GM23248 (cell line): ENCODE data around the gene ZNF112. TPM values are rescaled to one million over a fixed set of nuclear protein-coding genes. Genes with fewer than 3 reads are reported as not detected.
"Not testable (repeated sequence)": the region's sequence is repeated elsewhere in the genome, so short reads cannot be mapped to it uniquely, and the experiment has no call there.

Experiments
- DNase-seq: peaks from one replicate; pipeline ENCODE4 v3.0.0-alpha.2; 2015
- H2AFZ ChIP-seq: fragments of 200-600 bp; sonication (generic); 2 replicates; pipeline ENCODE4 v1.6.1; 2016; ENCODE audit warnings: antibody characterized with exemption
- H3F3A ChIP-seq: fragments of 200-600 bp; sonication (generic); 2 replicates; pipeline ENCODE4 v1.6.1; 2016; ENCODE audit warnings: mild to moderate bottlenecking, antibody characterized with exemption, mixed run types; ENCODE audit not compliant: insufficient read depth
- H3K27ac ChIP-seq: fragments of 200-600 bp; sonication (generic); 2 replicates; pipeline ENCODE4 v1.5.1; 2016; ENCODE audit warnings: mild to moderate bottlenecking
- H3K27me3 ChIP-seq: fragments of 200-600 bp; sonication (generic); replicated peaks from 2 replicates; pipeline ENCODE4 v1.6.1; 2016; ENCODE audit warnings: mild to moderate bottlenecking; ENCODE audit not compliant: insufficient read depth
- H3K36me3 ChIP-seq: fragments of 200-600 bp; sonication (generic); 2 replicates; pipeline ENCODE4 v1.6.1; 2016; ENCODE audit warnings: low read depth, mild to moderate bottlenecking
- H3K4me1 ChIP-seq: fragments of 200-600 bp; sonication (generic); 2 replicates; pipeline ENCODE4 v1.6.1; 2016; ENCODE audit warnings: mild to moderate bottlenecking; ENCODE audit not compliant: insufficient read depth
- H3K4me2 ChIP-seq: fragments of 200-600 bp; sonication (generic); one replicate; pipeline ENCODE4 v1.6.1; 2016; ENCODE audit warnings: mild to moderate bottlenecking; ENCODE audit not compliant: unreplicated experiment
- H3K4me3 ChIP-seq: fragments of 200-600 bp; sonication (generic); 2 replicates; pipeline ENCODE4 v1.5.1; 2016; ENCODE audit warnings: mild to moderate bottlenecking
- H3K79me2 ChIP-seq: fragments of 200-600 bp; sonication (generic); 2 replicates; pipeline ENCODE4 v1.6.1; 2016; ENCODE audit warnings: mild to moderate bottlenecking; ENCODE audit not compliant: insufficient read depth
- H3K9ac ChIP-seq: fragments of 200-600 bp; sonication (generic); 2 replicates; pipeline ENCODE4 v1.6.1; 2016; ENCODE audit warnings: mild to moderate bottlenecking
- H3K9me2 ChIP-seq: fragments of 200-600 bp; sonication (generic); 2 replicates; pipeline ENCODE4 v1.6.1; 2016; ENCODE audit warnings: mixed run types, mild to moderate bottlenecking, moderate library complexity; ENCODE audit not compliant: insufficient read depth
- H3K9me3 ChIP-seq: fragments of 200-600 bp; sonication (generic); one replicate; pipeline ENCODE4 v1.6.1; 2017; ENCODE audit warnings: low read depth
- H4K20me1 ChIP-seq: fragments of 200-600 bp; sonication (generic); 2 replicates; pipeline ENCODE4 v1.6.0; 2016; ENCODE audit not compliant: insufficient read depth
- EZH2 ChIP-seq: fragments of 200-600 bp; sonication (generic); IDR thresholded peaks from 2 replicates; pipeline ENCODE4 v1.6.1; 2018; ENCODE audit warnings: antibody characterized with exemption, mild to moderate bottlenecking; ENCODE audit not compliant: insufficient read depth, poor library complexity, severe bottlenecking
- EZH2phosphoT487 ChIP-seq: fragments of 200-600 bp; sonication (generic); IDR thresholded peaks from 2 replicates; pipeline ENCODE4 v1.6.1; 2018; ENCODE audit warnings: antibody characterized with exemption, moderate library complexity, mild to moderate bottlenecking, low read depth; ENCODE audit not compliant: insufficient read depth
- WGBS, 2 experiments: methylation state at CpG; one replicate each; pipeline ENCODE4 v1.1.6; 2015 to 2017; ENCODE audit warnings: low lambda C conversion rate in 2 of 2, low coverage in 1 of 2; ENCODE audit errors: missing lambda C conversion rate in 2 of 2; 5-methylcytosine and 5-hydroxymethylcytosine counted together
- in situ Hi-C: fragments of 300-500 bp; cut with MboI; formaldehyde crosslinking; loops from 2 replicates; pipeline ENCODE4 v1.15.0; 2020
- polyA plus RNA-seq: library from polyadenylated mRNA; unstranded; fragments of >200 nt; fragmentation: Nextera tagmentation; extraction: Ambion mirVana; gene quantifications from 2 replicates; pipeline ENCODE4 v1.2.1, GENCODE V29; 2016
- total RNA-seq: library from RNA; depleted of rRNA; stranded (reverse); fragments of >200 nt; shearing (Covaris generic); gene quantifications from 2 replicates; pipeline ENCODE4 v1.2.3, GENCODE V29; 2014; rRNA removed

The ZNF112 gene
- total RNA-seq: 5.6 and 5.7 TPM in 2 replicates
- polyA plus RNA-seq: 4.2 and 5.6 TPM in 2 replicates

DNA sequence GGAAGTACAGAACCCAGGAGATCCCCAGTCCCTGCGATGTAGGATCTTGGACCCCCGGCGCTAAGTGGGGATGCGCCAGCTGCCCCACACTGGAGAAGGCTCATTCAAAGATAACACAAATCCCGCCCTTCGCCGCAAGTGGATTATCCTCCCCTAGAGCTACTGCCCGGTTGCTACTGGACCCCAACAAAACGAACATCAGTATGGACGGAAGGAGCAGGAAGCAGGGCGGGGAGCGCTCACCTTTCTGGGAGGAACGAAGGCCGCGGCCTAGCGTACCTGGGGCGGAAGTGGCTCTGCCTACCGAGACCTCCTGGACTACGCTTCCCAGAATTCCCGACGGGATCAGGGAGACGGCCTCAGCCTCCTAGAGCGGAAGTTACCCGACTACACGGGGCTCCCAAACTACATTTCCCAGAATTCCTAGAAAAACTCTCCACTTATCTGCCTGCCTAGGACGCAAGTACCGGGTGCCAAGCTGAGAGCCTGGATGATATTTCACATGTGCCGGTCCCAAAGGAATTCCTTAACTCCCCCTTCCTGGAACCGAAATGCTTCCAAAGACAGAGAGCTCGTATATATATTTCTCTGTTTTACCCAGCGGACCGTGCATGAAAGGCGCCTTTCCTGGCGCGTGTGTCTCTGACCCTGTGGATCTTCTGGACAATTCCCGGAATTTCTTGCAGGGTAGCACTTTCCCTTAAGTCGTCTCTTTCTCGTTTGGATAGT lies at the start of gene ZNF112:
ZNF112 (minus strand) TSS at position 298 of the 729 bp plus-strand sequence. CDS start 16,141 bp downstream, outside the sequence.
- peak; percentile 91 for DNase-seq
- 1 to 2% methylated on average over 36 to 38 of the region's 38 CpGs for WGBS, 2 experiments
- Histone ChIP-seq H3K4me2 (peak within 1 kb of the TSS; percentile 90), H3K4me3 (peak within 1 kb of the TSS; percentile 88), H3K9me2 (no peaks in the 10 kb centered on the region), H3K9me3 (no peaks in the 10 kb centered on the region), H3K9ac (peak within 1 kb of the TSS; percentile 87), H3K79me2 (peaks cover 48% of the 10 kb centered on the region), H3K36me3 (no peaks in the 10 kb centered on the region), H4K20me1 (no peaks in the 10 kb centered on the region), H3K27ac (no peak within 1 kb of the TSS), H3F3A (no peaks in the 10 kb centered on the region), H2AFZ (peak within 1 kb of the TSS; percentile 99), H3K27me3 (no peaks in the 10 kb centered on the region), H3K4me1 (peaks cover 7% of the 10 kb centered on the region)
- TF ChIP-seq EZH2phosphoT487 (no peak), EZH2 (no peak)
- in situ Hi-C loops: no loop called here

DNA sequence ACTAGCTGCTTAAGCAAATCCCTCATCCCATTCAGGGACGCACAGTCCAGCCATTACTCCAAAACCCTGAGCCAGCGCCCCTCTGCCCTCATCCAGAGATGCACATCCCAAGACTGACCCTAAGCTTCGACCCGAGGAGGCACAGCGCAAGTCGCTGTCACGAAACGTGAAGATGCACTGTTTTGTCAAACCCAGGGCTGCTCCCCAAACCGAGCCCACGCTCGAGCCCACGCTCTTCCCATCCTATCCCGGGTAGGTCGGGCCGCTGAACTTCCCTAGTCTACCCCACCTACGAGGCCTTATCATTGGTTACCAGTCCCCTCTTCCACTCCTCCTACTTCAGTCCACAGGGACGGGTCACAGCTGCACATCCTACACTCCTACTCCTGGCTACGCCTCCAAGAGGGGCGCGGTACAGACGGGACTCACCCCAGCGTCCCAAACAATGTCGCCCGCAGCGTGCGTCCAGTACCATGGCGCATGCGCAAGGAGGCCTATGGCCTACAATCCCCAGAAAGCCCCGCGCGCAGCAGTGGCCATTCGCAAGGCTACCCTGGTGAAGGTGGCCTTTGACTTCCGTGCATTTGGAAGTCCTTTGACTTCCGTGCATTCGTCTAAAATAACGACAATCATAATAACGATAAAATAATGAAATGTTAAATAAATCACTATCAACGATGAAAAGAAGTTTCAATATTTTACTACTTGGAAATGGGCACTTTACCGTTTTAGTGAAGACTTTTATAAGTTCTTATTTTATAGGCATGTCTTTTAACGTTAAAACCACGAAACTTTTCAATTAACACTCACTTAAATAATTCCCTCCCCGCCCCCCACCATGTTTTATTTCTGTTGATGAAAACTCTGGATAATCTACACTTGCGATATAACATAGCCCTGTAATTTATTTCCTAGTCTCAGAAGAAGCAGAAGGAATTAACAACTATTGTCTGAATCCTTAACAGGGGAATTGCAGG lies 44.9 kb upstream of the ZNF112 start, which contains the start of gene ZNF285:
ZNF285 (minus strand) TSS at position 470 of the 977 bp plus-strand sequence. CDS start 4,395 bp downstream, outside the sequence.
- Histone ChIP-seq H2AFZ (peak within 1 kb of the TSS; percentile 98), H3K9me3 (no peaks in the 10 kb centered on the region), H3F3A (no peaks in the 10 kb centered on the region), H3K36me3 (no peaks in the 10 kb centered on the region), H3K27ac (peak within 1 kb of the TSS; percentile 37), H3K9ac (peak within 1 kb of the TSS; percentile 67), H4K20me1 (no peaks in the 10 kb centered on the region), H3K4me1 (no peaks in the 10 kb centered on the region), H3K27me3 (no peaks in the 10 kb centered on the region), H3K79me2 (no peaks in the 10 kb centered on the region), H3K4me3 (peak within 1 kb of the TSS; percentile 80), H3K9me2 (no peaks in the 10 kb centered on the region), H3K4me2 (peak within 1 kb of the TSS; percentile 74)
- DNase-seq: peak; percentile 99
- 5 to 6% methylated on average over 43 of the region's 43 CpGs for WGBS, 2 experiments
- in situ Hi-C loops: no loop called here
- TF ChIP-seq EZH2 (no peak), EZH2phosphoT487 (no peak)

GRCh38 chr19:44389268-44389667 lies 32.8 kb upstream of the ZNF112 start:
- H3K9me2 ChIP-seq, H3F3A ChIP-seq, H4K20me1 ChIP-seq, H3K4me3 ChIP-seq, H3K79me2 ChIP-seq, H3K4me1 ChIP-seq, H3K36me3 ChIP-seq, H3K9me3 ChIP-seq, H3K27ac ChIP-seq, H2AFZ ChIP-seq, H3K27me3 ChIP-seq, in situ Hi-C loops, H3K9ac ChIP-seq, H3K4me2 ChIP-seq: not testable (repeated sequence)
- DNase-seq: peak; percentile 58
- 25 to 32% methylated on average over 4 of the region's 4 CpGs for WGBS, 2 experiments

GRCh38 chr19:44374789-44375188 lies 18.3 kb upstream of the ZNF112 start:
- Histone ChIP-seq H3K4me2 (no peak overlapping the region), H3K9ac (no peak overlapping the region), H3K27ac (no peak overlapping the region), H2AFZ (no peak overlapping the region), H3K4me1 (no peaks in the 10 kb centered on the region), H3K9me3 (no peaks in the 10 kb centered on the region), H3F3A (no peaks in the 10 kb centered on the region), H3K79me2 (no peaks in the 10 kb centered on the region), H4K20me1 (no peaks in the 10 kb centered on the region), H3K9me2 (no peaks in the 10 kb centered on the region), H3K27me3 (no peaks in the 10 kb centered on the region), H3K4me3 (no peak overlapping the region), H3K36me3 (no peaks in the 10 kb centered on the region)
- WGBS, 2 experiments: 26 to 31% methylated on average over 2 of the region's 2 CpGs
- TF ChIP-seq EZH2phosphoT487 (no peak), EZH2 (no peak)
- no peak for DNase-seq
- in situ Hi-C loops: no loop called here
